Measurements from ENCODE around the gene PAK6. TPM values are rescaled to one million over a fixed set of nuclear protein-coding genes. Genes with fewer than 3 reads are reported as not detected.

The PAK6 gene
- total and polyA plus RNA-seq, 7 donors: 0.03 to 3.0 (median 0.56) TPM

DNA sequence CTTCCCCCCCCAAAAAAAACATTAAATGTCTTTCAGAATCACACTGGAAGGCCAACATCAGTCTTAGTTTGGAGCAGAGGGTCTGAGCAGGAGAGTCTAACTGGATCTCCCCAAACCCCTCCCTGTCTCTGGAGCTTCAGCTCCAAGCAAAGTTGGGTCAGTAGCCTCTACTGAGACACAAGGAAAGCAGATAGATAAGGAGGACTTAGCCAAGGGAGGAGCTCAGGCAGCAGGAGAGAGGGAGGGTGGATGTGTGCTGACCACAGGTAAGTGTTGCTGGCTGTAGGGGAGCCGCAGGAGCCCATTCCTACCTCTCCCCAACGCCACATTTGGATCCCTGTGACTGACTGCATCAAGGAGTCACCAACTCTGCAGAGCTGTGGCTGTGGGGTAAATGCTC is 61.9 kb downstream of the PAK6 start:
- Histone ChIP-seq H3K27me3 (ENCODE audit: insufficient read depth in 3 of 3, low read length in 2 of 3) (no peaks in the 10 kb centered on the region), H3K36me3 (ENCODE audit: insufficient read depth in 1 of 2, low read depth in 1 of 2) (no peaks in the 10 kb centered on the region), H3K27ac (no peak overlapping the region), H3K4me1 (no peaks in the 10 kb centered on the region), H3K4me3 (no peak overlapping the region), H3K9me3 (peaks cover 4% of the 10 kb centered on the region)
- intact Hi-C loops (cut with DNase I): no loop called here
- 88 to 91% (median 89%) methylated on average over 2 of the region's 2 CpGs for WGBS, 3 donors
- DNase-seq (no peak), ATAC-seq (no peak)
- TF ChIP-seq, protein P1, sequence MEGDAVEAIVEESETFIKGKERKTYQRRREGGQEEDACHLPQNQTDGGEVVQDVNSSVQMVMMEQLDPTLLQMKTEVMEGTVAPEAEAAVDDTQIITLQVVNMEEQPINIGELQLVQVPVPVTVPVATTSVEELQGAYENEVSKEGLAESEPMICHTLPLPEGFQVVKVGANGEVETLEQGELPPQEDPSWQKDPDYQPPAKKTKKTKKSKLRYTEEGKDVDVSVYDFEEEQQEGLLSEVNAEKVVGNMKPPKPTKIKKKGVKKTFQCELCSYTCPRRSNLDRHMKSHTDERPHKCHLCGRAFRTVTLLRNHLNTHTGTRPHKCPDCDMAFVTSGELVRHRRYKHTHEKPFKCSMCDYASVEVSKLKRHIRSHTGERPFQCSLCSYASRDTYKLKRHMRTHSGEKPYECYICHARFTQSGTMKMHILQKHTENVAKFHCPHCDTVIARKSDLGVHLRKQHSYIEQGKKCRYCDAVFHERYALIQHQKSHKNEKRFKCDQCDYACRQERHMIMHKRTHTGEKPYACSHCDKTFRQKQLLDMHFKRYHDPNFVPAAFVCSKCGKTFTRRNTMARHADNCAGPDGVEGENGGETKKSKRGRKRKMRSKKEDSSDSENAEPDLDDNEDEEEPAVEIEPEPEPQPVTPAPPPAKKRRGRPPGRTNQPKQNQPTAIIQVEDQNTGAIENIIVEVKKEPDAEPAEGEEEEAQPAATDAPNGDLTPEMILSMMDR (IDR thresholded peaks at IDR 0.05): no peak

DNA sequence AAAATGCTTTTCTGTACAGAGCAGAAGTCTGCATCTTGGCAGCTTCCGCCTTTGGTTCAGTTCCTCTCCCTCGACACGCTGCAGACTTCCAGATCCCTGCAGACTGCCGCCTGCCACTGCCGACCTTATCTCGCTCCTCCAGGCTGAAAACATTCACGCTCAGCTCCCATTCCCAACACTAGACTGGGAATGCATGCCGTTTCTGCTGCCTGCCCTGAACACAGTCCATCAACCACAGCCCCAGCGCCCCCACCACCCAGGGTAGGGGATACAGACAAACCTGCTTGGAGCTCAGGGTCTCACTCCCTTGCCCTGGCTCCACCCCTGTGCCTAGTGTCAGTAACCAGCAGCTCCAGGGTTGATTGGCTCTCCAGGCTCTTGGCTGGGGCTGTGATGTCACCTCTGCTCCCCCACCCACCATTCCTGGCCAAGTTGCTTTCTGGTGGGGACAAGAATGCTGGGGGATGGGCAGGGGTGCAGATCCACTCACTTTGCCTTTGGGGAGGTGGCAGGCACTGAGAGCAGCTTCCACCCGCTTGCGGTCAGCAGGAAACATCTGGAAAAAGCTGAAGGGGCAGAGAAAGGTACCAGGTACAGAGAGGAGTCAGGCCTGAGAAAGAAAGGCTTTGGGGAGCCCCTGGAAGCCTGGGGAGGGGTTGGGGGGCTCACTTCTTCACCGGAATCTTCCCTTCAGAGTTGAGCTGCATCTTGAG is 62.8 kb downstream of the PAK6 start:
- Histone ChIP-seq H3K36me3 (ENCODE audit: insufficient read depth in 1 of 2, low read depth in 1 of 2) (no peaks in the 10 kb centered on the region), H3K4me1 (no peaks in the 10 kb centered on the region), H3K9me3 (peaks cover 4% of the 10 kb centered on the region), H3K27ac (no peak overlapping the region), H3K4me3 (no peak overlapping the region), H3K27me3 (ENCODE audit: insufficient read depth in 3 of 3, low read length in 2 of 3) (no peaks in the 10 kb centered on the region)
- intact Hi-C loops (cut with DNase I): no loop called here
- no peak for ATAC-seq
- DNase-seq: no peak
- 52 to 62% (median 60%) methylated on average over 12 of the region's 12 CpGs for WGBS, 3 donors
- TF ChIP-seq, protein P1 (IDR thresholded peaks at IDR 0.05): no peak

DNA sequence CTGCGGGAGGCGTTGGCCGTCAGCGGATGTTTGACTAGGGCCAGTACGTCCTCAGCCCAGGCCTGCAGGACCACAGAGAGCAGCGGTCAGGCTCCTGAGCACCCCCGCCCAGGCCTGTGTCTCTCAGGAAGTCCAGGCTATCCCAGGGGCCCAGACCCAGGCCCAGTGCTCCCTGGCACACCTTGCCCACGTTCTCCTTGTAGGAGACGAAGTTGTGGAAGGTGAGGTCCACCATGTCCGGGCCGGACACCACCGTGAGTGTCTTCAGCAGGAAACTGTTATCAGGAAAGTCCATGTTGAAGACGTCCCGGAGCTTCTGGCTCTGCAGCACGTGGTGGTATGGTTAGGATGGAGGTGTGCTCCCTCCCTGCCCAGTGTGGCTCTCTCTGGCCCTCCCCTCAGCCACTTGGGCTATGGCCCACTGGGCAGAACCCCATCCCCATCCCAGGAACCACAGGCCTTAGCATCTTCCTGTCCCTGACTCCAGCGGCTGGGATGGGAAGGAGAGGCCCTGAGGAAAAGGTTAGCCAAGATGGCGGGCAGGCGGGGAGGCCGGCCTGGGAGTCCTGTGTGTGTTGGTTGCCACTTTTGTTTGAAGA is 63.5 kb downstream of the PAK6 start:
- intact Hi-C loops (cut with DNase I): no loop called here
- TF ChIP-seq, protein P1 (IDR thresholded peaks at IDR 0.05): no peak
- Histone ChIP-seq H3K4me1 (no peaks in the 10 kb centered on the region), H3K4me3 (no peak overlapping the region), H3K27ac (no peak overlapping the region), H3K27me3 (ENCODE audit: insufficient read depth in 3 of 3, low read length in 2 of 3) (no peaks in the 10 kb centered on the region), H3K9me3 (peaks cover 4% of the 10 kb centered on the region), H3K36me3 (ENCODE audit: insufficient read depth in 1 of 2, low read depth in 1 of 2) (no peaks in the 10 kb centered on the region)
- 90 to 92% (median 90%) methylated on average over 19 of the region's 19 CpGs for WGBS, 3 donors
- no peak for ATAC-seq
- DNase-seq: no peak

DNA sequence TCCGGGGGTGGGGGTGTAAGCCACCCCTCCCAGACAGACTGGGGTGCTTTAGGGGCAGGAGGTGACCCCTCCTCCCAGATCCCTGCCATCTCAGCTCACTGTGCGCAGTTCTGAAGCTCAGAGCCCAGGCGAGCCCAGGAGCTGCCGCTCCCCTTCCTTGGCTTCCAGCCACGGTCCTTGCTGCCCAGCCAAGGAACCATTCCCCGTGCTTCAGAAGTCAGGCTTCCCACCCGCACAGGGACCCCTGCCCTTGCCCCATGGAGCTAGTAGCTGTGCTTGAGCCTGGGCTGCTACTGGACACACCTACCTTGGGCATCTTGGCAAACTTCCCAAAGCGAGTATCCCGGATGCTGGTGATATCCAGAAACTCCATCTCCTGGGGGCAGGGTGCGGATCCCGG is 64.1 kb downstream of the PAK6 start:
- Histone ChIP-seq H3K9me3 (peaks cover 4% of the 10 kb centered on the region), H3K27ac (no peak overlapping the region), H3K4me3 (no peak overlapping the region), H3K4me1 (no peaks in the 10 kb centered on the region), H3K27me3 (ENCODE audit: insufficient read depth in 3 of 3, low read length in 2 of 3) (no peaks in the 10 kb centered on the region), H3K36me3 (ENCODE audit: insufficient read depth in 1 of 2, low read depth in 1 of 2) (no peaks in the 10 kb centered on the region)
- intact Hi-C loops (cut with DNase I): no loop called here
- ATAC-seq (no peak), DNase-seq (no peak)
- TF ChIP-seq, protein P1 (IDR thresholded peaks at IDR 0.05): no peak
- WGBS, 3 donors: 59 to 71% (median 60%) methylated on average over 10 to 11 of the region's 11 CpGs

Measured in psoas muscle (tissue), 8 donors.